Measurements from ENCODE around the gene CASKIN1. TPM values are rescaled to one million over a fixed set of nuclear protein-coding genes. Genes with fewer than 3 reads are reported as not detected.

Gene CASKIN1
- total and polyA plus RNA-seq, 2 of the 8 experiments (the other 6 are each of a cell fraction or from before 2014, with no cell fraction given), result 1.2 to 6.4 TPM

DNA sequence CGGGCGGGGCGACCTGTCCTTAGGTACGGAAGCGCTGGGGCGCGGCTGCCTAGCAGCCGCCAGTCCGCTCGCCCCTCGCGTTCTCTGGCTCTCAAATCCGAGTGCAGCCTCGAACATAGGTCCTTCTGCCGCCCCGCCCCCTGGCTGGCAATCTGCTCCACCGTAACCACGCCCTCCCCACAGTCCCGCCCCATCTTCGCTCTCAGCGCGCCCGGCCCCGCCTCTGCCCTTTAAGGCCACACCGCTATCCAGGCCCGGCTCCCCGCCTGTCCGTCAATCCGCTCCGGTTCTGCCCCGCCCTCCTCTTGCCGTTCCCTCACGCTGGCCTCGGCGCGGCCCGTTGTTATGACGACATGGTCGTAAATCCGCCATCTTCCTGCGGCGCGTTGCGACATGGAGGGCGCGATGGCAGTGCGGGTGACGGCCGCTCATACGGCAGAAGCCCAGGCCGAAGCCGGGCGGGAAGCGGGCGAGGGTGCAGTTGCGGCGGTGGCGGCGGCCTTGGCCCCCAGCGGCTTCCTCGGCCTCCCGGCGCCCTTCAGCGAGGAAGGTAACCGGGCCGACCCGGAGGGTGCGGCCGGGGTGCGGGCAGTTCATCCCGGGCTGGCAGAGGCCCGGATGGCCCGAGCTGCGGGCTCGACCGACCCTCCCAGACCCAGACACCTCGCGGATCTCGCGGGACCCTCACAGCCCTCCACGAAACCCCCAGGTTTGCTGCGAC is 27.0 kb upstream of the CASKIN1 start, which contains the start of gene E4F1:
Gene E4F1 (plus strand): TSS at position 371 of the 721 bp plus-strand sequence. CDS start 23 bp downstream, at position 394.
- no peak for FAIRE-seq
- Histone ChIP-seq H4K5ac (ENCODE audit: insufficient read length, low read depth, low read length) (peak within 1 kb of the TSS; percentile 19), H3K56ac (replicated peaks; ENCODE audit: insufficient read length, low read depth, low read length) (peak within 1 kb of the TSS; percentile 46), H2BK120ac (replicated peaks; ENCODE audit: low read depth, low read length) (no peak within 1 kb of the TSS), H3K27ac (ENCODE audit: low read depth, low read length) (peak within 1 kb of the TSS; percentile 77), H4K8ac (ENCODE audit: extremely low read depth, insufficient read depth, low read length) (peak within 1 kb of the TSS; percentile 90), H3K4me3 (ENCODE audit: extremely low read depth in 1 of 4, insufficient read depth in 2 of 4, low read depth in 3 of 4, low read length in 4 of 4) (peak within 1 kb of the TSS; percentile 67 to 93 (median 80)), H2BK15ac (ENCODE audit: low read length) (no peak within 1 kb of the TSS), H3K9me3 (ENCODE audit: insufficient read depth in 2 of 2, low read depth in 1 of 2, low read length in 1 of 2) (no peaks in the 10 kb centered on the region), H3K9ac (replicated peaks in 1 of 4; ENCODE audit: extremely low read depth in 1 of 4, low read depth in 3 of 4, low read length in 3 of 4) (peak within 1 kb of the TSS; percentile 80 to 91 (median 84)), H3K36me3 (ENCODE audit: control insufficient read depth in 2 of 4, insufficient read depth in 4 of 4, low read length in 3 of 4) (peaks cover 0 to under 1% (median 0%) of the 10 kb centered on the region in 4 experiments; a peak in 1 of 8 replicates), H2BK12ac (ENCODE audit: low read depth, low read length) (no peak within 1 kb of the TSS), H3K79me2 (ENCODE audit: control insufficient read depth in 1 of 2, insufficient read depth in 2 of 2, low read length in 2 of 2) (peaks cover 3 to 29% of the 10 kb centered on the region in 2 experiments; a peak in 2 of 4 replicates), H3K23me2 (ENCODE audit: low read depth, low read length) (no peaks in the 10 kb centered on the region), H3K4ac (replicated peaks; ENCODE audit: insufficient read length, low read depth, low read length) (no peak within 1 kb of the TSS), H3K4me2 (ENCODE audit: insufficient read depth in 1 of 2, low read depth in 2 of 2, low read length in 2 of 2) (peak within 1 kb of the TSS; percentile 60 to 72), H3K4me1 (replicated peaks in 1 of 4; ENCODE audit: control insufficient read depth in 3 of 4, insufficient read depth in 4 of 4, low read length in 3 of 4) (no peaks in the 10 kb centered on the region), H3K27me3 (replicated peaks in 1 of 4; ENCODE audit: control insufficient read depth in 3 of 4, extremely low read depth in 1 of 4, insufficient read depth in 3 of 4, low read length in 3 of 4) (no peaks in the 10 kb centered on the region), H3K23ac (ENCODE audit: insufficient read length) (no peak within 1 kb of the TSS), H2BK5ac (ENCODE audit: low read depth, low read length) (no peak within 1 kb of the TSS), H3K79me1 (ENCODE audit: low read depth, low read length) (peaks cover 3% of the 10 kb centered on the region; the same call in 1 of the 2 replicates), H4K20me1 (replicated peaks in 1 of 2; ENCODE audit: control insufficient read depth in 1 of 2, insufficient read depth in 2 of 2, low read length in 2 of 2) (peaks cover 7 to 8% of the 10 kb centered on the region in 2 experiments), H2AK5ac (ENCODE audit: low read depth, low read length) (no peak within 1 kb of the TSS), H3K18ac (ENCODE audit: extremely low read depth, low read length) (peak within 1 kb of the TSS; percentile 60; the same call in 1 of the 2 replicates), H2BK20ac (ENCODE audit: low read length) (no peak within 1 kb of the TSS), H2AFZ (ENCODE audit: low read length) (no peak within 1 kb of the TSS), H3K14ac (ENCODE audit: insufficient read length) (no peak within 1 kb of the TSS), H4K91ac (replicated peaks; ENCODE audit: insufficient read length, low read length) (no peak within 1 kb of the TSS)
- DNase-seq (ENCODE audit: low read depth in 1 of 2, low spot score in 2 of 2), result peak; percentile 99 to 100
- WGBS, 2 experiments (ENCODE audit: extremely low coverage in 1 of 2, insufficient coverage in 1 of 2, insufficient read length in 1 of 2, insufficient replicate concordance in 2 of 2, low coverage in 1 of 2, low lambda C conversion rate in 2 of 2, missing lambda C conversion rate in 1 of 2), result 3% methylated on average over 70 of the region's 82 CpGs; no CpG with 5 or more reads in 1 of the 2 experiments
- POLR2A ChIA-PET (ENCODE audit: partially characterized antibody), result interaction anchor here (0.5 to 5.3 kb wide), 17 partner anchors 9 to 273 kb away, joined by 3 to 44 read pairs (median 3); partner anchors contain the start of genes BRICD5, DNASE1L2, ECI1 and PGP
- CTCF ChIA-PET (ENCODE audit: partially characterized antibody), result interaction anchor here (1.0 kb wide), 1 partner anchor 29 kb away, joined by 3 read pairs; no protein-coding TSS in a partner anchor
- TF ChIP-seq, protein P1, sequence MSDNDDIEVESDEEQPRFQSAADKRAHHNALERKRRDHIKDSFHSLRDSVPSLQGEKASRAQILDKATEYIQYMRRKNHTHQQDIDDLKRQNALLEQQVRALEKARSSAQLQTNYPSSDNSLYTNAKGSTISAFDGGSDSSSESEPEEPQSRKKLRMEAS (IDR thresholded peaks at IDR 0.05), result peak; percentile 67
- 0 out of 2 replicates have a peak, but pooled peaks have one; percentile 51 for TF ChIP-seq SP4 (IDR thresholded peaks at IDR 0.05; ENCODE audit: low read length)
- peak in 1 of 3 experiments; percentile 14; a peak in 1 of 4 replicates for TF ChIP-seq CTCF (IDR thresholded peaks at IDR 0.05; ENCODE audit: control extremely low read depth in 1 of 3, insufficient read depth in 1 of 3, low read depth in 1 of 3, low read length in 3 of 3)
- TF ChIP-seq JUND (IDR thresholded peaks at IDR 0.05; ENCODE audit: low read length), result no peak

Measured in H1 (cell line).